Activated naive CD4-positive, alpha-beta T cell treated with anti-CD3 and anti-CD28 coated beads, Interleukin-2, amount 50 U/mL, for 24 hours (primary cell): ENCODE results near the gene DOK7.
A peak's percentile ranks its signal among the peaks of the same experiment; 100 is the strongest.

ENCODE experiments used
- H3K27ac Mint-ChIP-seq: one replicate; pipeline ENCODE4 v1.8.0; 2021; ENCODE audit warnings: mild to moderate bottlenecking, mixed read lengths
- H3K27me3 Mint-ChIP-seq: one replicate; pipeline ENCODE4 v1.8.0; 2021; ENCODE audit warnings: mixed read lengths
- H3K36me3 Mint-ChIP-seq: one replicate; pipeline ENCODE4 v1.8.0; 2021; ENCODE audit warnings: mixed read lengths
- H3K4me1 Mint-ChIP-seq: one replicate; pipeline ENCODE4 v1.8.0; 2021; ENCODE audit warnings: mixed read lengths
- H3K4me3 Mint-ChIP-seq: one replicate; pipeline ENCODE4 v1.8.0; 2021; ENCODE audit warnings: mild to moderate bottlenecking, mixed read lengths
- H3K9me3 Mint-ChIP-seq: one replicate; pipeline ENCODE4 v1.8.0; 2021; ENCODE audit warnings: mixed read lengths

Gene DOK7

GRCh38 chr4:3517731-3518510 is 54.8 kb downstream of the DOK7 start:
- no peaks in the 10 kb centered on the region for H3K9me3 Mint-ChIP-seq
- H3K4me3 Mint-ChIP-seq, result no peak overlapping the region
- no peak overlapping the region for H3K27ac Mint-ChIP-seq
- H3K27me3 Mint-ChIP-seq, result no peaks in the 10 kb centered on the region
- H3K4me1 Mint-ChIP-seq, result no peaks in the 10 kb centered on the region
- H3K36me3 Mint-ChIP-seq, result peaks cover 16% of the 10 kb centered on the region

GRCh38 chr4:3518511-3518880 is 55.4 kb downstream of the DOK7 start:
- H3K27ac Mint-ChIP-seq, result no peak overlapping the region
- H3K36me3 Mint-ChIP-seq, result peaks cover 12% of the 10 kb centered on the region
- no peaks in the 10 kb centered on the region for H3K27me3 Mint-ChIP-seq
- no peaks in the 10 kb centered on the region for H3K4me1 Mint-ChIP-seq
- H3K9me3 Mint-ChIP-seq, result no peaks in the 10 kb centered on the region
- no peak overlapping the region for H3K4me3 Mint-ChIP-seq

GRCh38 chr4:3518941-3519340 is 55.8 kb downstream of the DOK7 start:
- peaks cover 10% of the 10 kb centered on the region for H3K36me3 Mint-ChIP-seq
- H3K4me3 Mint-ChIP-seq, result no peak overlapping the region
- H3K27ac Mint-ChIP-seq, result no peak overlapping the region
- no peaks in the 10 kb centered on the region for H3K4me1 Mint-ChIP-seq
- H3K9me3 Mint-ChIP-seq, result no peaks in the 10 kb centered on the region
- no peaks in the 10 kb centered on the region for H3K27me3 Mint-ChIP-seq

GRCh38 chr4:3519468-3520264 is 56.6 kb downstream of the DOK7 start:
- no peak overlapping the region for H3K4me3 Mint-ChIP-seq
- peaks cover 9% of the 10 kb centered on the region for H3K36me3 Mint-ChIP-seq
- H3K27me3 Mint-ChIP-seq, result no peaks in the 10 kb centered on the region
- no peaks in the 10 kb centered on the region for H3K9me3 Mint-ChIP-seq
- H3K4me1 Mint-ChIP-seq, result no peaks in the 10 kb centered on the region
- no peak overlapping the region for H3K27ac Mint-ChIP-seq

GRCh38 chr4:3520276-3520675 is 57.2 kb downstream of the DOK7 start:
- H3K36me3 Mint-ChIP-seq, result peaks cover 7% of the 10 kb centered on the region
- no peaks in the 10 kb centered on the region for H3K4me1 Mint-ChIP-seq
- no peak overlapping the region for H3K27ac Mint-ChIP-seq
- no peak overlapping the region for H3K4me3 Mint-ChIP-seq
- H3K9me3 Mint-ChIP-seq, result no peaks in the 10 kb centered on the region
- H3K27me3 Mint-ChIP-seq, result no peaks in the 10 kb centered on the region

- H3K4me3 Mint-ChIP-seq, result no peak overlapping the region
- H3K4me1 Mint-ChIP-seq, result no peaks in the 10 kb centered on the region
- no peaks in the 10 kb centered on the region for H3K9me3 Mint-ChIP-seq
- H3K27ac Mint-ChIP-seq, result no peak overlapping the region
- no peaks in the 10 kb centered on the region for H3K27me3 Mint-ChIP-seq
- peaks cover 4% of the 10 kb centered on the region for H3K36me3 Mint-ChIP-seq
Observed at GRCh38 chr4:3520796-3521600, 57.9 kb downstream of the DOK7 start.

- H3K27ac Mint-ChIP-seq, result no peak overlapping the region
- no peak overlapping the region for H3K4me3 Mint-ChIP-seq
- peaks cover 4% of the 10 kb centered on the region for H3K4me1 Mint-ChIP-seq
- H3K27me3 Mint-ChIP-seq, result no peaks in the 10 kb centered on the region
- no peaks in the 10 kb centered on the region for H3K9me3 Mint-ChIP-seq
- H3K36me3 Mint-ChIP-seq, result peaks cover 4% of the 10 kb centered on the region
Observed at GRCh38 chr4:3521621-3522325, 58.7 kb downstream of the DOK7 start.

- H3K9me3 Mint-ChIP-seq, result no peaks in the 10 kb centered on the region
- no peak overlapping the region for H3K27ac Mint-ChIP-seq
- no peak overlapping the region for H3K4me3 Mint-ChIP-seq
- no peaks in the 10 kb centered on the region for H3K27me3 Mint-ChIP-seq
- peaks cover 6% of the 10 kb centered on the region for H3K4me1 Mint-ChIP-seq
- peaks cover 2% of the 10 kb centered on the region for H3K36me3 Mint-ChIP-seq
Observed at GRCh38 chr4:3522326-3522640, 59.2 kb downstream of the DOK7 start.

- Mint-ChIP-seq H3K4me1 (peaks cover 10% of the 10 kb centered on the region), H3K27ac (no peak overlapping the region), H3K9me3 (no peaks in the 10 kb centered on the region), H3K27me3 (no peaks in the 10 kb centered on the region), H3K36me3 (no peaks in the 10 kb centered on the region), H3K4me3 (no peak overlapping the region)
Observed at GRCh38 chr4:3522651-3523050, 59.5 kb downstream of the DOK7 start.

- no peaks in the 10 kb centered on the region for H3K9me3 Mint-ChIP-seq
- peaks cover 15% of the 10 kb centered on the region for H3K4me1 Mint-ChIP-seq
- H3K36me3 Mint-ChIP-seq, result no peaks in the 10 kb centered on the region
- no peak overlapping the region for H3K27ac Mint-ChIP-seq
- H3K27me3 Mint-ChIP-seq, result no peaks in the 10 kb centered on the region
- H3K4me3 Mint-ChIP-seq, result no peak overlapping the region
Observed at GRCh38 chr4:3523146-3523627, 60.1 kb downstream of the DOK7 start.

- Mint-ChIP-seq H3K4me3 (no peak overlapping the region), H3K27ac (no peak overlapping the region), H3K36me3 (no peaks in the 10 kb centered on the region), H3K9me3 (no peaks in the 10 kb centered on the region), H3K27me3 (no peaks in the 10 kb centered on the region), H3K4me1 (peaks cover 18% of the 10 kb centered on the region)
Observed at GRCh38 chr4:3523628-3524221, 60.6 kb downstream of the DOK7 start.

- Mint-ChIP-seq H3K27ac (no peak overlapping the region), H3K27me3 (no peaks in the 10 kb centered on the region), H3K36me3 (no peaks in the 10 kb centered on the region), H3K4me3 (no peak overlapping the region), H3K4me1 (peaks cover 18% of the 10 kb centered on the region), H3K9me3 (no peaks in the 10 kb centered on the region)
Observed at GRCh38 chr4:3524349-3524748, 61.2 kb downstream of the DOK7 start.

- no peaks in the 10 kb centered on the region for H3K36me3 Mint-ChIP-seq
- H3K27ac Mint-ChIP-seq, result no peak overlapping the region
- peaks cover 20% of the 10 kb centered on the region for H3K4me1 Mint-ChIP-seq
- H3K4me3 Mint-ChIP-seq, result no peak overlapping the region
- H3K27me3 Mint-ChIP-seq, result no peaks in the 10 kb centered on the region
- H3K9me3 Mint-ChIP-seq, result no peaks in the 10 kb centered on the region
Observed at GRCh38 chr4:3524920-3525319, 61.8 kb downstream of the DOK7 start.

- no peaks in the 10 kb centered on the region for H3K9me3 Mint-ChIP-seq
- H3K27ac Mint-ChIP-seq, result peak overlapping the region; percentile 2
- H3K4me3 Mint-ChIP-seq, result no peak overlapping the region
- H3K36me3 Mint-ChIP-seq, result no peaks in the 10 kb centered on the region
- H3K27me3 Mint-ChIP-seq, result no peaks in the 10 kb centered on the region
- H3K4me1 Mint-ChIP-seq, result peaks cover 27% of the 10 kb centered on the region
Observed at GRCh38 chr4:3525532-3526430, 62.7 kb downstream of the DOK7 start.
